Upper lobe of left lung (tissue), 6 donors: ENCODE results near the gene NRXN2. TPM values are rescaled to one million over a fixed set of nuclear protein-coding genes. Genes with fewer than 3 reads are reported as not detected.

Experiments
- ATAC-seq, 2 donors: fragments of 200-7000 bp; cut with Tn5 transposase; one replicate each; pipeline ENCODE4 v1.9.1; 2022; ENCODE audit warnings: mild to moderate bottlenecking in 2 of 2, moderate library complexity in 2 of 2; ENCODE audit not compliant: low FRiP score in 2 of 2
- DNase-seq, 2 donors: peaks; one replicate each; pipeline ENCODE4 v3.0.0-alpha.2; 2019 to 2020
- H3K27ac ChIP-seq, 4 donors: fragments of 200-600 bp; sonication (generic); one replicate each; pipeline ENCODE4 v1.5.1; 2016 to 2019
- H3K27me3 ChIP-seq, 4 donors: fragments of 200-600 bp; sonication (generic); one replicate each; pipeline ENCODE4 v1.5.1; 2017 to 2019
- H3K36me3 ChIP-seq, 4 donors: fragments of 200-600 bp; sonication (generic); one replicate each; pipeline ENCODE4 v1.5.1; 2016 to 2019
- H3K4me1 ChIP-seq, 4 donors: fragments of 200-600 bp; sonication (generic); one replicate each; pipeline ENCODE4 v1.5.1; 2018 to 2019
- H3K4me3 ChIP-seq, 4 donors: fragments of 200-600 bp; sonication (generic); one replicate each; pipeline ENCODE4 v1.5.1; 2017 to 2019; ENCODE audit warnings: mild to moderate bottlenecking in 2 of 4, moderate library complexity in 1 of 4
- H3K9me3 ChIP-seq, 4 donors: fragments of 200-600 bp; sonication (generic); one replicate each; pipeline ENCODE4 v1.5.1; 2018 to 2019
- CTCF ChIP-seq, 6 experiments: fragments of 450-650 bp in 4 of 6; fragments of 200-600 bp in 2 of 6; sonication (generic) in 2 of 6; IDR thresholded peaks; one replicate each; pipeline ENCODE4 v1.5.1; 2016 to 2019; ENCODE audit warnings: antibody characterized with exemption in 6 of 6
- EP300 ChIP-seq, 4 donors: sonication (generic); formaldehyde crosslinking; IDR thresholded peaks; one replicate each; pipeline ENCODE4 v1.5.1; 2017; ENCODE audit warnings: antibody characterized with exemption in 4 of 4, control low read depth in 2 of 4
- POLR2A ChIP-seq, 4 donors: fragments of 450-650 bp; IDR thresholded peaks; one replicate each; pipeline ENCODE4 v1.5.1; 2016 to 2017; ENCODE audit warnings: antibody characterized with exemption in 4 of 4, mild to moderate bottlenecking in 2 of 4
- POLR2AphosphoS5 ChIP-seq, 2 donors: sonication (generic); formaldehyde crosslinking; IDR thresholded peaks; one replicate each; pipeline ENCODE4 v1.5.1; 2017; ENCODE audit warnings: antibody characterized with exemption in 2 of 2
- WGBS, 2 donors: methylation state at CpG; one replicate each; pipeline ENCODE4 v1.1.5; 2017 to 2018; 5-methylcytosine and 5-hydroxymethylcytosine counted together
- total RNA-seq, 6 donors: library from RNA; depleted of rRNA in 4 of 6; stranded (reverse); fragments of >200 nt in 4 of 6; gene quantifications; one replicate each; pipeline versions ENCODE4 v1.1.0 to v1.2.1, GENCODE V29; 2016 to 2021
- donor health status: DM: no; HTN: no; CAD: no; lungs with moderate emphysema.
- donor health status: DM: no; HTN: yes; CAD: no; lungs with severe emphysema.

Gene NRXN2
- total RNA-seq, 6 donors from 2014 or later = 0.59 to 21.6 (median 2.9) TPM; not detected in 2

- peaks cover 0 to 1% (median 0%) of the 10 kb centered on the region in 4 donors for H3K4me1 ChIP-seq
- no peak for DNase-seq
- H3K9me3 ChIP-seq = no peaks in the 10 kb centered on the region
- ATAC-seq = peak in 1 of 2 donors; percentile 35
- no peak overlapping the region for H3K27ac ChIP-seq
- TF ChIP-seq POLR2A (IDR thresholded peaks at IDR 0.05) (no peak), POLR2AphosphoS5 (IDR thresholded peaks at IDR 0.05) (no peak), EP300 (IDR thresholded peaks at IDR 0.05) (no peak), CTCF (IDR thresholded peaks at IDR 0.05) (no peak)
- H3K36me3 ChIP-seq = no peaks in the 10 kb centered on the region
- no peak overlapping the region for H3K4me3 ChIP-seq
- WGBS, 2 donors = 63 to 65% methylated on average over 3 to 6 of the region's 6 CpGs
- H3K27me3 ChIP-seq = no peaks in the 10 kb centered on the region
Measured at GRCh38 chr11:64661146-64661545, 61.9 kb downstream of the NRXN2 start.

- peaks cover 0 to 6% (median 2%) of the 10 kb centered on the region in 4 donors for H3K4me1 ChIP-seq
- no peak for TF ChIP-seq POLR2A (IDR thresholded peaks at IDR 0.05)
- no peak for TF ChIP-seq EP300 (IDR thresholded peaks at IDR 0.05)
- TF ChIP-seq CTCF (IDR thresholded peaks at IDR 0.05) = no peak
- TF ChIP-seq POLR2AphosphoS5 (IDR thresholded peaks at IDR 0.05) = no peak
- 80 to 86% methylated on average over 7 to 19 of the region's 19 CpGs for WGBS, 2 donors
- DNase-seq (peak in 1 of 2 donors; percentile 76), ATAC-seq (peak in 1 of 2 donors; percentile 24)
- H3K27ac ChIP-seq = no peak overlapping the region
- H3K36me3 ChIP-seq = no peaks in the 10 kb centered on the region
- H3K4me3 ChIP-seq = no peak overlapping the region
- no peaks in the 10 kb centered on the region for H3K9me3 ChIP-seq
- H3K27me3 ChIP-seq = no peaks in the 10 kb centered on the region
Measured at GRCh38 chr11:64660706-64661105, 62.3 kb downstream of the NRXN2 start.

- Histone ChIP-seq H3K27me3 (no peaks in the 10 kb centered on the region), H3K36me3 (no peaks in the 10 kb centered on the region), H3K9me3 (no peaks in the 10 kb centered on the region), H3K4me3 (no peak overlapping the region), H3K4me1 (peaks cover 0 to 7% (median 3%) of the 10 kb centered on the region in 4 donors), H3K27ac (no peak overlapping the region)
- ATAC-seq (no peak), DNase-seq (peak in 1 of 2 donors; percentile 20)
- 92% methylated on average over 5 to 10 of the region's 10 CpGs for WGBS, 2 donors
- TF ChIP-seq POLR2A (IDR thresholded peaks at IDR 0.05) (no peak), EP300 (IDR thresholded peaks at IDR 0.05) (no peak), POLR2AphosphoS5 (IDR thresholded peaks at IDR 0.05) (no peak)
Measured at GRCh38 chr11:64660205-64660604, 62.8 kb downstream of the NRXN2 start.

- no peak for TF ChIP-seq CTCF (IDR thresholded peaks at IDR 0.05)
- TF ChIP-seq POLR2A (IDR thresholded peaks at IDR 0.05) = no peak
- TF ChIP-seq POLR2AphosphoS5 (IDR thresholded peaks at IDR 0.05) = no peak
- no peak for TF ChIP-seq EP300 (IDR thresholded peaks at IDR 0.05)
- DNase-seq (no peak), ATAC-seq (no peak)
- Histone ChIP-seq H3K4me1 (peaks cover 0 to 11% (median 5%) of the 10 kb centered on the region in 4 donors), H3K27ac (no peak overlapping the region), H3K4me3 (no peak overlapping the region), H3K27me3 (no peaks in the 10 kb centered on the region), H3K36me3 (no peaks in the 10 kb centered on the region), H3K9me3 (no peaks in the 10 kb centered on the region)
- WGBS, 2 donors = 80 to 85% methylated on average over 6 to 7 of the region's 9 CpGs
Measured at GRCh38 chr11:64659417-64660144, 63.4 kb downstream of the NRXN2 start.

- no peaks in the 10 kb centered on the region for H3K36me3 ChIP-seq
- H3K4me3 ChIP-seq = no peak overlapping the region
- no peak overlapping the region for H3K27ac ChIP-seq
- ATAC-seq (no peak), DNase-seq (no peak)
- 79 to 80% methylated on average over 2 of the region's 2 CpGs for WGBS, 2 donors
- H3K27me3 ChIP-seq = no peaks in the 10 kb centered on the region
- TF ChIP-seq POLR2AphosphoS5 (IDR thresholded peaks at IDR 0.05) = no peak
- no peaks in the 10 kb centered on the region for H3K9me3 ChIP-seq
- H3K4me1 ChIP-seq = peaks cover 0 to 14% (median 6%) of the 10 kb centered on the region in 4 donors
Measured at GRCh38 chr11:64658265-64658664, 64.7 kb downstream of the NRXN2 start.

GRCh38 chr11:64656862-64657261 lies 66.1 kb downstream of the NRXN2 start:
- DNase-seq = no peak
- WGBS, 2 donors = 78 to 85% methylated on average over 5 to 6 of the region's 6 CpGs
- Histone ChIP-seq H3K27ac (no peak overlapping the region), H3K9me3 (no peaks in the 10 kb centered on the region), H3K36me3 (no peaks in the 10 kb centered on the region), H3K4me3 (no peak overlapping the region), H3K27me3 (no peaks in the 10 kb centered on the region), H3K4me1 (peaks cover 0 to 14% (median 6%) of the 10 kb centered on the region in 4 donors)
- ATAC-seq = no peak
- TF ChIP-seq EP300 (IDR thresholded peaks at IDR 0.05) = no peak
- no peak for TF ChIP-seq CTCF (IDR thresholded peaks at IDR 0.05)
- TF ChIP-seq POLR2A (IDR thresholded peaks at IDR 0.05) = no peak
- no peak for TF ChIP-seq POLR2AphosphoS5 (IDR thresholded peaks at IDR 0.05)
